OCI-LY7 (cell line): ENCODE measurements around the gene FMN2.

Experiments used
- EZH2phosphoT487 ChIP-seq: fragments of 200-600 bp; sonication (generic); IDR thresholded peaks from 2 replicates; pipeline ENCODE4 v1.6.1; 2018; ENCODE audit warnings: low read depth, borderline replicate concordance, mild to moderate bottlenecking, mixed run types, antibody characterized with exemption, low read length, moderate library complexity, mixed read lengths
- TF ChIP-seq, protein P1 (sequence below): fragments of 200-600 bp; sonication (generic); conservative IDR thresholded peaks from 2 replicates; pipeline ENCODE4 v1.5.1; 2014; ENCODE audit warnings: mild to moderate bottlenecking, antibody characterized with exemption, low read length, moderate library complexity, mixed read lengths

- TF ChIP-seq, protein P1, sequence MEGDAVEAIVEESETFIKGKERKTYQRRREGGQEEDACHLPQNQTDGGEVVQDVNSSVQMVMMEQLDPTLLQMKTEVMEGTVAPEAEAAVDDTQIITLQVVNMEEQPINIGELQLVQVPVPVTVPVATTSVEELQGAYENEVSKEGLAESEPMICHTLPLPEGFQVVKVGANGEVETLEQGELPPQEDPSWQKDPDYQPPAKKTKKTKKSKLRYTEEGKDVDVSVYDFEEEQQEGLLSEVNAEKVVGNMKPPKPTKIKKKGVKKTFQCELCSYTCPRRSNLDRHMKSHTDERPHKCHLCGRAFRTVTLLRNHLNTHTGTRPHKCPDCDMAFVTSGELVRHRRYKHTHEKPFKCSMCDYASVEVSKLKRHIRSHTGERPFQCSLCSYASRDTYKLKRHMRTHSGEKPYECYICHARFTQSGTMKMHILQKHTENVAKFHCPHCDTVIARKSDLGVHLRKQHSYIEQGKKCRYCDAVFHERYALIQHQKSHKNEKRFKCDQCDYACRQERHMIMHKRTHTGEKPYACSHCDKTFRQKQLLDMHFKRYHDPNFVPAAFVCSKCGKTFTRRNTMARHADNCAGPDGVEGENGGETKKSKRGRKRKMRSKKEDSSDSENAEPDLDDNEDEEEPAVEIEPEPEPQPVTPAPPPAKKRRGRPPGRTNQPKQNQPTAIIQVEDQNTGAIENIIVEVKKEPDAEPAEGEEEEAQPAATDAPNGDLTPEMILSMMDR: no peak
- no peak for TF ChIP-seq EZH2phosphoT487
These were observed 294.6 kb downstream of the FMN2 start for GRCh38 chr1:240385985-240386978.
